AG04450 (cell line): ENCODE data around the gene LRP1-AS. TPM values are rescaled to one million over a fixed set of nuclear protein-coding genes. Genes with fewer than 3 reads are reported as not detected.

Experiments
- CTCF ChIA-PET: fragments of 300-600, 350-600 bp; formaldehyde crosslinking; extraction: SDS; loops from one replicate; lab custom pipeline; 2022; ENCODE audit warnings: antibody characterized with exemption, inconsistent platforms; lab: Charles Lee
- POLR2A ChIA-PET: fragments of 350-600 bp; formaldehyde crosslinking; extraction: SDS; loops from one replicate; lab custom pipeline; 2021; ENCODE audit warnings: antibody characterized with exemption, inconsistent platforms; lab: Yijun Ruan, JAX
- DNase-seq: peaks from one replicate; pipeline ENCODE4 v3.0.0-alpha.2; 2011; ENCODE audit warnings: low read depth, low spot score
- H3K27ac ChIP-seq: one replicate; pipeline ENCODE4 v1.5.1; 2012; ENCODE audit warnings: low read depth, low read length, control low read depth
- H3K27me3 ChIP-seq: one replicate; pipeline ENCODE4 v1.6.0; 2012; ENCODE audit warnings: low read length; ENCODE audit not compliant: control insufficient read depth, insufficient read depth
- H3K4me3 ChIP-seq: 2 replicates; pipeline ENCODE4 v1.5.1; 2011; ENCODE audit warnings: mild to moderate bottlenecking, low read depth, low read length, control low read depth
- H3K9me3 ChIP-seq: 2 replicates; pipeline ENCODE4 v1.5.1; 2012; ENCODE audit warnings: low read length; ENCODE audit not compliant: control insufficient read depth, insufficient read depth
- CTCF ChIP-seq: IDR thresholded peaks from 2 replicates; pipeline ENCODE4 v1.5.1; 2011; ENCODE audit warnings: low read depth, low read length, control low read depth, inconsistent platforms
- polyA plus RNA-seq: library from polyadenylated mRNA; depleted of rRNA; stranded (reverse); fragments of >200 nt; gene quantifications from 2 replicates; pipeline ENCODE4 v1.2.3, GENCODE V29; 2011

Gene LRP1-AS
- polyA plus RNA-seq, 1 experiment, result not detected

- POLR2A ChIA-PET, result no interaction called here
- Histone ChIP-seq H3K27ac (no peak overlapping the region), H3K9me3 (no peaks in the 10 kb centered on the region), H3K27me3 (no peaks in the 10 kb centered on the region), H3K4me3 (no peak overlapping the region)
- DNase-seq, result no peak
- TF ChIP-seq CTCF, result no peak
- CTCF ChIA-PET, result no interaction called here
Measured at GRCh38 chr12:57164966-57165625, 17.7 kb upstream of the LRP1-AS start.

- no peak for TF ChIP-seq CTCF
- no peak for DNase-seq
- Histone ChIP-seq H3K4me3 (no peak overlapping the region), H3K9me3 (no peaks in the 10 kb centered on the region), H3K27me3 (no peaks in the 10 kb centered on the region), H3K27ac (no peak overlapping the region)
- CTCF ChIA-PET, result no interaction called here
- POLR2A ChIA-PET, result no interaction called here
Measured at GRCh38 chr12:57164454-57164853, 17.0 kb upstream of the LRP1-AS start.

GRCh38 chr12:57162553-57163125, 15.2 kb upstream of the LRP1-AS start:
- no peak overlapping the region for H3K4me3 ChIP-seq
- H3K9me3 ChIP-seq, result no peaks in the 10 kb centered on the region
- ChIA-PET CTCF (no interaction called here), POLR2A (no interaction called here)
- no peak for DNase-seq
- H3K27me3 ChIP-seq, result no peaks in the 10 kb centered on the region
- TF ChIP-seq CTCF, result no peak
- no peak overlapping the region for H3K27ac ChIP-seq

GRCh38 chr12:57161491-57161890, 14.1 kb upstream of the LRP1-AS start:
- CTCF ChIA-PET, result interaction anchor here (1.4 kb wide), 1 partner anchor 15 kb away, joined by 3 read pairs; no protein-coding TSS in a partner anchor
- Histone ChIP-seq H3K27me3 (no peaks in the 10 kb centered on the region), H3K27ac (no peak overlapping the region), H3K4me3 (no peak overlapping the region), H3K9me3 (no peaks in the 10 kb centered on the region)
- TF ChIP-seq CTCF, result no peak
- POLR2A ChIA-PET, result interaction anchor here (0.5 to 0.8 kb wide), 3 partner anchors 10 to 115 kb away, joined by 3 read pairs; no protein-coding TSS in a partner anchor
- no peak for DNase-seq

GRCh38 chr12:57160741-57161140, 13.3 kb upstream of the LRP1-AS start:
- peak overlapping the region; percentile 31 for H3K27ac ChIP-seq
- no peak for DNase-seq

More at GRCh38 chr12:57160741-57161140, 13.3 kb upstream of the LRP1-AS start:
- H3K9me3 ChIP-seq, result no peaks in the 10 kb centered on the region
- TF ChIP-seq CTCF, result no peak
- POLR2A ChIA-PET, result no interaction called here
- H3K27me3 ChIP-seq, result no peaks in the 10 kb centered on the region
- no peak overlapping the region for H3K4me3 ChIP-seq
- CTCF ChIA-PET, result interaction anchor here (1.4 kb wide), 1 partner anchor 15 kb away, joined by 3 read pairs; no protein-coding TSS in a partner anchor
